Right renal cortex interstitium (tissue), 3 donors: Measurements from ENCODE around the gene MYNN. TPM values are rescaled to one million over a fixed set of nuclear protein-coding genes. Genes with fewer than 3 reads are reported as not detected.
A peak's percentile ranks its signal among the peaks of the same experiment; 100 is the strongest.
"Not testable (repeated sequence)": the region's sequence is repeated elsewhere in the genome, so short reads cannot be mapped to it uniquely, and the experiment has no call there.

ENCODE experiments used
- DNase-seq, 3 donors: peaks; one replicate each; pipeline ENCODE4 v3.0.0-alpha.2; 2013; ENCODE audit warnings: low read depth in 3 of 3, low spot score in 2 of 3
- polyA plus RNA-seq, 3 donors: library from polyadenylated mRNA; unstranded; fragments of 120-200 nt; gene quantifications; one replicate each; pipeline ENCODE4 v1.2.1, GENCODE V29; 2013; ENCODE audit not compliant: insufficient read length in 3 of 3

MYNN gene
- polyA plus RNA-seq = 10 to 100 TPM; 31.5 to 36.1 (median 36.0) TPM

DNA sequence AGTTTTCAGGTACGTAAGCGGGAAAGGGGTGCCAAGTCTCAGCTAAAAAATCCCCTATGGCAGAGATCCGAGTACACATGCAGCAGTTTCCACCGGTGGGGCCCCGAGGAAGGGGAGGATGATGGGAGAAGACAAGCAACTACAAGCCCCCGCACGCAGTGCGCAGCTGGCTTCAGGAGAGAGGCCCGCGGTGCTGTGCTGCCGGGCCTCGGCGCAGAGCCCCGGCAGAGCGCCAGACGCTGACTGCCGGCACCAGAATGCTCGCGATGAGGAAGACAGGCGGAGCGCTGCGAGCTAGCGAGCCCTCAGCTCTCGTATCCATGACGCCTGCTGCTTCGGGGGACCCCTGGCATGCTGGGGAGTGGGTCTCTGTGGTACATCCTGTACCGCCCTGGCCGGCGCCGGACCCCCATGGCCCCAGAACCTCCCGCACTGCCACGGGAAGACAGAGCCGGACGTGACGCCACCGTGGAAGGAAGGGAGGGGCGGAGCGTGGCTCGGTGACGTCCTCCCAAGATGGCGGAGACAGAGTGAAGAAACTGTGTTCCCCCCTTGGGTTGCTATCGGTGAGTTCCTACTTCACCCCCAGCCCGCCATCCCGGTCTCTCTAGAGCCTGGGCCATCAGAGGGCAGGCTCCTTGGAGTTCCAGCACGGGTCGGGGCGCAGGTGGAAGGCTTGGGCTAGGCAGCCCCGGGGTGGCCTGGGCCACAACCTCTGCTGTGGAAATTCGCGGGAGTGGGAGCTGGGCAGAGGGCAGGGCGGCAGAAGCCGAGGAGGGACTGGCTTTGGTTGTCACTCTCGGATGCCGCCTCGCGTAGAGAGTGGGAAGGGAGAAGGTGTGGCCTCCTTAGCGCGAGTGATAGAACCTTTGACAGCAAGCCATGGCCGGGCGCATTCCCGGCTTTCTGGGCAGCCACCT, at the start of gene MYNN:
MYNN (plus strand) TSS at position 500 of the 920 bp plus-strand sequence. CDS start 900 bp downstream, outside the sequence.
- peak; percentile 83 to 86 (median 84) for DNase-seq

DNA sequence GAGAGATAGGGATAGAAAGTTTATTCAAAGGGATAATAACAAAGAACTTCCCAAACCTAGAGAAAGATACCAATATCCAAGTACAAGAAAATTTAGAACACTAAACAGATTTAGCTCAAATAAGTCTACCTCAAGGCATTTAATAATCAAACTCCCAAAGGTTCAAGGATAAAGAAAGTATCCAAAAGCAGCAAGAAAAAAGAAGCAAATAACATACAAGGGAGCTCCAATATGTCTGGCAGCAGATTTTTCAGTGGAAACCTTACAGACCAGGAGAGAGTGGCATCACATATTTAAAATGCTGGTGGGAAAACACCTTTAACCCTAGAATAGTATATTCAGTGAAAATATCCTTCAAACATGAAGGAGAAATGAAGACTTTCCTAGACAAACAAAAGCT, 41.3 kb upstream of the MYNN start:
- DNase-seq = not testable (repeated sequence)

DNA sequence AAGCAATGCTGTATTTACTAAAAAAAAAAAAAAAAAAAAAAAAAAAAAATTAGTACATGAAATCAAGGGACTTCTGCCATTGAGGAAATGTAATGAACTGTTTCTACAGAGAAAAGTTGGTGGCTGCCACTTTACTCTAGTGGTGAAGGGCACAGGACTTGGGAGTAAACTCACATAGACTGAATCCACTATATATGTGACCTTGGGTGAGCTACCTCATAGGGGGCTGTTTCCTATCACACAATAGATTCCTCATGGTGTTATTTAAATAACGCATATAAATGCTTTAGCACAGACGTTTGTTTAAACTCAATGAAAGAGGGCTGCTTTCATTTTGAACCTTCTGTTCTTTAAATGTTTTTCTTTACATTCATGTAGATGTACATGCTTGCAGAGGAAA, 34.1 kb upstream of the MYNN start:
- DNase-seq = no peak

DNA sequence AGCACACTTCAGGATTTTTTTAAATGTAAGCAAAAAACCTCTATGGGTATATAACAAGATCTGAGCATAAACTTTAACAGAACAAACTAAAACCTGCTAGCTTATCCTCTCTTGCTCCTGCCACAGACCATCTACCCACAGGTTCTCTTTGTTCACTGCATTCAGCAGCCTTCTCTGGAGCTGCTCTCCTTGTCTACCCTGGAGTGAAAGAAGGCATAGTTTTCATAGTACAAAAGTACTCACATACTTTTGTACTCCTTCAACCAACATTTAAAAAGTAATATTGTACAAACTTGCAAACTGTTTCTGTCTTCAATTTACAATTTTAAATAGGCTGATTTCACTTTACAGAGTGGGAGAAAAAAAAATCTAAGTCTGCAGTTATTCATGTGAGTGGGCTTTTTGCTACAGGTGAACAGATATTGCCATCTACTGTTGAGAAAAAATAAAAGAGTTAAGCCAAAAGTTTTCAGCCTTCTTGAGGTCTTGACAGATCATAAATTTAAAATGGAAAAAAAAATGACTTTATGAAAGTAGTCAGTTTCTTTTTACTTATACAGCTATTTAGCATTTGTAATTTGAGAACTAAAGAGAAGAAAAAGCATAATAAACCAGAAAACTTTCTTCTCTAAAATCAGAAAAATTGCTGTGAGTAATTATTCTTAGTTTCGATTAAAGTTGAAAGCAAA, 28.7 kb upstream of the MYNN start:
- no peak for DNase-seq

DNA sequence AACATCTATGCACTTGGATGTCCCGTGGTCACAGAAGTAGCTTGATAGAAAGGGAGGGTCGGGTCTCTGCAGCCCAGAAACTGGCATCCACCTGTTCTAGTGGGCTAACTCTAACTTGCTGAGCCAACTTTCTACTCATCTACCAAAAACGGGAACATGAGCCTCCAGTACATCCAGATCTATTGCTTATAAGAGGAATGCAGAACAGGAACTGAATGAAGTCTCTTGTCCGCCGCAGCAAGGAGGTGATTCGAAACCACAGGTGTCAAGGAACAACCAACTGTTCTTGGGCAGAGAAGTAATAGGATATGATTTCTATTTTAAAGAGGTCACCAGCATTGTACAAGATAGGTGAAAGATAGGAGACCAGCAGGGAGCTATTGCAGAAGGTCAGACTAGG, 26.3 kb upstream of the MYNN start:
- DNase-seq = no peak

DNA sequence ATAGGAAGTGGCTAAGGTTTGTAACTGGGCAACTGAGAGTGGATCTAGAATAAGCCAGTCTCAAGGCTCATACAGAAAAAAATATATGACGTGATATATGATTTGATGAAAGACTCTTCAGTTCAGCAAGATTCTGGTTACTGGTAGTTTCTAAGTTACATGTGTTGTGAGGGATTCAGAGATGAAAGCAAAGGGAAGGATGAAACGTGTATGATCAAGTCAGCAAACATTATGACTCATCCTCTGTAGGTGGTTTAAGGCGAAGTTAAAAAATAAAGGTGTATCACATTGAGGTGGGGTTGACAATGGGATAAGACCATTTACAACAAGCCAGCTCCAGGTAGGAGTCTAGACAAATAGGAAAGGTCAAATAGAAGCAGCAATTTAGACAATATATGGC, 24.5 kb upstream of the MYNN start:
- DNase-seq = no peak

DNA sequence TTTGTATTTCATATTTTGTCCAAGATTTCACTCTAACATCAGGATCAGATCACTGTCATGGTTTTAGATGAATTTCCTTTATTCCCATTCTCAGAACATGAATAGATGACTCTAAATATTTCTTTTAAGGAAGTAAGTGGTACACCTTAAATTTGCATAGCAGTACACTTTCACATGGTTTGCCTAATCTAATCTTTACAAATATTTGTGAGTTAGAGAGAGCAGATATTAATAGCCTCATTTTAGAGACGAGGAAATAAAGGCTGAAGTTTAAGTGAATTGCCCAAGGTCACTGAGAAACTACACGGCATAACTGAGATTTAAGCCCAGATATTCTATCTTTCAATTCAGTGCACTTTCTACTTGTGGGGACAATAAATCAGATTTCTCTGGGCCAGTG, 22.5 kb upstream of the MYNN start:
- DNase-seq = no peak

DNA sequence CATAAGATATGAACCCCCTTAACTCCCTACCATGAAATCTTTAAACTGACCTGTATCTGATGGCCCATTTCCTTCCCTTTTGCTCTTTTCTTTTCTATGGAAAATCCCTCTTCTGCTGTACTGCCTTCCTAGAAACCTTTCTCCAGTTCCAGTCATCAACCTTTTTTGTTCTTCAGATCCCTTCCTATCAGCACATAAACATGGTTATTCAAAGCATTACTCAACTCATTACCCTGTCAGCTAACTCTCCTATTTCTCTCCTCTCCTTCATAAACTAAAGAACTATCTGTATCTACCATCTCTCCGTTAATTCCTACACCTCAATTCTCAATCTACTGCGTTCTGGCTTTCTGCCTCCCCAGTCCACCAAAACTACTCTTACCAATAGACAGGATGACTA, 21.3 kb upstream of the MYNN start:
- no peak for DNase-seq

DNA sequence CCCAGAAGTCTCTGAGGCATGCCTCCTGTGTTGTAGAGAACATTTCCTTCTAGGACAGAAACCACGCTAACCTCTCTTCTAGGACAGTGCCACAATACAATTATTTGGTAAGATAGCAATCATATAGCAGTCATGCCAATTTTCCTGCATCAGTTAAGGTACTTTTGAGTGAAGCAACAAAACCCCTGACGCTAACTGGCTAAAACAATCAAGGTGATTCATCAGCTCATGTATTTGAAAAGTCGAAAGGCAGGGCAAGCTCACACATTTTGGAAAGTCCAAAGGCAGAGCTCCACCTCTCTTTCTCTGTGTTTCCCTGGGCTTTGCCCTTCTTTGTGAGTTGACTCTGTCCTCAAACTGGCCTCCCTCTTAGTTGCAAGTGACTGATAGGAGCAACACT, 18.5 kb upstream of the MYNN start:
- no peak for DNase-seq

DNA sequence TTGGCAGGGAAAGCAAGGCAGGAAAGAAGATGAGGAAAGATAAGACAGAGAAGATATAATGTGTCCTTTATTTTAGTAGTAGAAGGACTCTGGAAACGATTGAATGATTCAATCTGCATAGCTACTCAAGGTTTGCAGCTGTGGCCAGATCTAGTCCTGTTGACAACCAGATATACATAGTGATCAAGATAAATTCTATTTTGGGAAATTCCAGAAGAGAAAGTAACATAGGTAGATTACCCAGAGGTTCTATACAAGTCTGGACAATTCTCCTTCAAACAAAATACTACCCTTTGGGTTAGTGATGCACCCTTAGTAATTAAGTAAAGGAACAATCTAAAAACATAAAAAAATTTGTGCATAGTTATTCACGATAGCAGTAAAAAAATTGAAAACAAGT, 17.7 kb upstream of the MYNN start:
- DNase-seq = no peak

DNA sequence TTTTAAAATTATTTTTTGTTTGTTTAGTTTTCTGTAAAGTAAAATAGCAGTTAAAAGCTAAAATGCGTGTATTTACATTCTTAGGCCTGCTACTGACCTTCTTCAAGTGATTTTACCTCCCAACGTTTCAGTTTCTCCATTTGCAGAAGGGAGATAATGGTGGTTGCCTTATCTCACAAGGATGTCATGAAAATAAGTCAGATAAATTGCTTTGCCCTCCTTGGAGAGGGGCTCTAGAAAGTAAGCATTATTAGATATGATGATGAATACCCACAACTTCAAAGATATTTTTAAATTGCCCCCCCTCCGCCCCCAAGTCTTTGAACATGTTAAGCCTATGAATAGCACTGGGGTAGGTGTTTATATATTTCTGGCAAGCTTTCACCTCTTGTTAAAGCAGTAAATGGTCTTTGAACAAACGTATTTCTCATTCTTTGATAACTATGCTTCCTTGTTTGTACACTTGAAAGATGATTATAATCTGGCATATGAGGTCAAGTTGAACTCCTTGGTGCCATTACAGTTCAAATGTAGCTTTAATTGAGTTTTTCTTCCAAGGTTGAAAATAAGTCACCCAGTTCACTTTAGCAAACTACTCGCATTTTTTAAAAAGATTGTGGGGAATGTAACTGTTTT, 14.7 kb upstream of the MYNN start:
- DNase-seq = no peak

DNA sequence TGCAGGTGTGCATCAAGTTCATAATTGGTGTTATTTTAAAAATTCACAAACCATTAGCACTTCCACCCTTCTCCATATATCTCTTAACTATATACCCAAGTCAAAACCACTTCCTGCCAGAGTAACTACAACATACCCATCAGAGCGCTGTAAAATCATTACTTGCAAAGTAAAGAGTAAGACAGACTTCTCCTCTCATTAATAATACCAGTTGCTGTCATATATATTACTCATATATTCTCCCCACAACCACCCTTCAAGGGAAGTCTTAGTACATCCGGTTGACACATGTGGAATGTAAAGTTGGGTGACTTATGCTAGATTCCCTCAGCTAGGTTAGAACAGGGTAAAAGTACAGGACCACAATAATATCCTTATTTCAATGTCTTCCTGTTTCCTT, 13.9 kb upstream of the MYNN start:
- DNase-seq = no peak

DNA sequence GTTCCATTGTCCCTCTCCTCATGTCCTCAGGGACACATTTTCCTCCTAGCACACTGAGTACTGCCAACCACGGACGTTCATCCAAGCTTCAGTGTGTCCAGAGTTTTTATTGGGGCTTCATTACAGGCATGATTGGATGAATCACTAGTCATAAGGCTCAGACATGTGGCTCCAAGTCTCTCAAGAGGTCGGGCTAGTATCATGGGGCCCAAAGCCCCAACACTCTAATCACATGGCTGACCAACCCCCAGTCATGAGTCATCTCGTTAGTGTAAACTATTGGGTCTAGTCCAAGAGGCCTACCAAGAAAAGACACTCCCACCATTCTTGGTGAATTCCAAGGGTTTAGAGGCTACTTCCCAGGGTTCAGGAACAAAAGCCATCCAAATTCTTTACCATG, 12.7 kb upstream of the MYNN start:
- no peak for DNase-seq

DNA sequence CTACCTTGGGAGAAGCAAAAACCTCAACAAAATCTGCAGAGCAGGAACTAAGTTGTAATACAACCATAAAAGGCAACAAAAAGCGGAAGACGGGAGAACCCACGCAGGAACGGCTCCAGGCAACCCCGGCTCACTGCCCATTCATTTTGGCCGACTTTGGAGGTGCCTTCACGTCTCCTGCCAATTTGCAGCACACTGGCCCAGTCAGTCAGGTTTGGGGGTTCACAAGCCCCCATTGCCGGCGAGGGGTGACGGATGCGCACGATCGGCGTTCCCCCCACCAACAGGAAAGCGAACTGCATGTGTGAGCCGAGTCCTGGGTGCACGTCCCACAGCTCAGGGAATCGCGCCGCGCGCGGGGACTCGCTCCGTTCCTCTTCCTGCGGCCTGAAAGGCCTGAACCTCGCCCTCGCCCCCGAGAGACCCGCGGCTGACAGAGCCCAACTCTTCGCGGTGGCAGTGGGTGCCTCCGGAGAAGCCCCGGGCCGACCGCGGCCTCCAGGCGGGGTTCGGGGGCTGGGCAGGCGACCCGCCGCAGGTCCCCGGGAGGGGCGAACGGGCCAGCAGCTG, 8.8 kb upstream of the MYNN start:
- peak in 1 of 3 donors; percentile 42 for DNase-seq

DNA sequence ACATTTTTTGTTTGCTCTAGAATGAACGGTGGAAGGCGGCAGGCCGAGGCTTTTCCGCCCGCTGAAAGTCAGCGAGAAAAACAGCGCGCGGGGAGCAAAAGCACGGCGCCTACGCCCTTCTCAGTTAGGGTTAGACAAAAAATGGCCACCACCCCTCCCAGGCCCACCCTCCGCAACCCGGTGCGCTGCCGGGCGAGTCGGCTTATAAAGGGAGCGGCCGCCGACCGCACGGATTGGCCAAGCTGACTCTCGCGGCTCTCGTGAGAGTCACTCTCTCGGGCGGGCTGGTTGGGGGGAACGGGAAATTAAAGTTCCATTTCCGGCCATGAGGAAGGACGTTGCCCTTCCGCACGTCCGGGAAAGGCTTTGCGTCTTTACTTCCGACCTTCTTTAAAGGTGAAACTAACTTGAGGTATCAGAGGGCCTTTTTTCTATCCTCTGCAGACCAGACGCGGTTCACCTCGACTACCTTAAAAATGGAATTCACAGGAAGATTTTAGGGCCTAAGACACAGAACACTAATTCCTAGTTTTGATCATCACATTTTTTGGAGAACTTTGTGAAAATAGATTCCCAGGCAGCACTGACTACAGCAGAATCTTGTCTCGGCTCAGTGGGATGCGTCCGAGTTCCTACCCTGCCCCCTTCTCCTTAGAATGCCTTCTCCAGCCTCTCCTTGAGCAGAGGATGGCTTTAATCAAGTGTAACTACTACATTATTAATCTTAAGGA, 8.1 kb upstream of the MYNN start, which contains the start of gene TERC:
TERC (minus strand) TSS at position 179 of the 731 bp plus-strand sequence.
- DNase-seq = peak; percentile 76 to 88 (median 82)

DNA sequence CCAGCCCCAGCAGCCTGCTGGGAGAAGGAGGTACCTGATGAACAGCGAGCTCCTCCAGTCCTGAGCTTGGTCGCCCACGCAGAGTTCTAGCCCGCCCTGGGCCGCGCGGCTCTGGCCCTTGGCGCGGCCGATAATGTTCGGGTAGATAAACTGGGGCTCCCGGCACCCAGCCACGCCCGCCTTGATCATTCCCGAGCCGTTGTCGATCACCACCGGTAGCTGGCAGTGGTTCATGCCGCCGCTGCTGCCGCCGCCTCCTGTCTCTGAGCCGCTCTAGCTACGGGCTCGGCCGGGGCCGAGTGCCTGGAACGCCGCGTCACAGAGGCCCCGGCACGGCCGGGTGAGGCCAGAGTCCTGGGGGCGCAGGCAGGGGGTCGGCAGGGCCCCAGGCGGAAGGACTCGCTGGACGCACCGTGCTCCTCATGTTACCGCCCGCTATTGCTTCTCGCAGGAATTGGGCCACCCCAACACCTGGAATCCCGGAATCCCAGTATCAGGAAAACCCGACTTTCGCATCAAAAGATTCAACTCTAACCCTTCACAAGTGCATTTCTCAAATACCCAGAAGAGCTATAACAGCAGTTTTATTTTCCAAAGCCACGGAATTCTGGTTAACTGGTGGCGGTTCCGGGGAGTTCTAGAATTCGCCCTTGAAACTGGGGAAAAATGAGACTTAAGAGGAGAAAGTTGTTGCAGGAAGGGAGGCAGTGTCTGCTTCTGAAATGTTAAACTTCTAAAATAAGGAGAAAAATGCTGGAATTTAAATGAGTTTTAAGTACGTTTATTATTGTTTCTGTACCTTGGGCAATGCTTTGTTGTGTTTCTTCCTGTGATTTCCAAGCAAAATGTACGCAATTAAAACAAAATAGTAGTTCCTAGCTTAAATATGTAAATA, 3.7 kb upstream of the MYNN start, which contains the start of gene ACTRT3:
ACTRT3 (minus strand) TSS at position 275 of the 895 bp plus-strand sequence; CDS start at position 234, 41 bp downstream.
- peak; percentile 56 to 72 (median 67) for DNase-seq

DNA sequence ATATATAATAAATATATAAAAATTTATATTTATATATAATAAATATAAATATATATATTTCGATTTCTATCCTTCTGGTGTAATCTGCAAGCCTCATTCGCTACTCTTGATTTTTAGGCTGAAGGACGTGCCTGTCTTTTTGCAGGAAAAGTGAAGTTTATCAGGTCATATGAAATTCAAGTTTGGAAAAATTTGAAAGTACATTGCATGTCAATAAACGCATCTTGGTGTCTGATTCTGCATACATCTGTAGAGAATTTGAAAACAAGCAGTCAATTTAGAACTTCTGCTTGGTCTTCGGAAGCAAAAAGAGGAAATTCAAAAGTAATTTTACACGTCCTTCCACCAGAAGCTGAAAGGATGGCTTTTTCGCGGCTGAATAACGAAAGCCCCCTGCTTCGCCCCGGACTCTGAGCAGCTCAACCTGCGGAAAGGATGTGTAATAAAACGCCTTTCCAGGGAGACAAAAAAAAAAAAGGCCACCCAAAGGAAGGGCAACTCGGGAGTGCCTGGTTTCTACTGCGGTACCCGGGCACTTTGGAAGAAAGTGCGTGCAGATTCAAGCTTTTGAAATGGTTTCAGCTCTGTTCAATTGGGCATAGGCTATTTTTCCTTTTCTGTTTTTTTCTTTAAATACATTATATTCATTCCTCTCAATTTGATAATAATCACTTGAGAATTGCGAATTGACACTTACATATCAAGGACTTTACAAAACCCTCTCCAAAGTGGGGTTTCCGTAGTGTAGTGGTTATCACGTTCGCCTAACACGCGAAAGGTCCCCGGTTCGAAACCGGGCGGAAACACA, 1.5 kb upstream of the MYNN start:
- DNase-seq = peak; percentile 87 to 96 (median 88)

DNA sequence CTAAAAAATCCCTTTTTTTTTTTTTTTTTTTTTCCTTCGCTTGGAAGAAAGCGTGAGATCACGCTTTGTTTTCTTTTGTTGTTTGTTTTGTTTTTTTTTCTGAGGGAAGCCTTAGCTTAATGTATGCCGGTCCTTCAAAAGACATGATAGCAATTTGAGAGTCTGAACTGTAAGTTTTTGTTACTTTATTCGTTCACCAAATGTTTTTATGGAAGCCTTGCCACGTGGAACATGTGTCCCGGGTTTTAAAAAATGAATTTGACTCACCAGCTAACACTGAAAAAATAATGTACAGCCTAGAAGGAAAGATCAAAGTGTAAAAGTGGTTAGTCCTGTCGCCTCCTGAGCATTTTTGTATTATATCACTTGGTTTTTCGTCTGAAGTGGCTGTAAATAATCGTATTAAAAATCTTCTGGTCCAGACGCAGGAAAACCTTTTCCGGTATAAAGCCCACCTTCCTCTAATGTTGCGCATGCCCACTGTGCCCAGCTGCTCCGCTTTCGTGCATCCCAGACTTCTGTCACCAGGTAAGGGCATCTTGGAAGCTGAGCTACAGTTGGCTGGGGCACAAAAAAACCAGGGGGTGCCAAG, 795 bp upstream of the MYNN start:
- peak; percentile 76 to 94 (median 82) for DNase-seq
